ENCODE data around the gene FADS3.

- TF ChIP-seq, protein P1, sequence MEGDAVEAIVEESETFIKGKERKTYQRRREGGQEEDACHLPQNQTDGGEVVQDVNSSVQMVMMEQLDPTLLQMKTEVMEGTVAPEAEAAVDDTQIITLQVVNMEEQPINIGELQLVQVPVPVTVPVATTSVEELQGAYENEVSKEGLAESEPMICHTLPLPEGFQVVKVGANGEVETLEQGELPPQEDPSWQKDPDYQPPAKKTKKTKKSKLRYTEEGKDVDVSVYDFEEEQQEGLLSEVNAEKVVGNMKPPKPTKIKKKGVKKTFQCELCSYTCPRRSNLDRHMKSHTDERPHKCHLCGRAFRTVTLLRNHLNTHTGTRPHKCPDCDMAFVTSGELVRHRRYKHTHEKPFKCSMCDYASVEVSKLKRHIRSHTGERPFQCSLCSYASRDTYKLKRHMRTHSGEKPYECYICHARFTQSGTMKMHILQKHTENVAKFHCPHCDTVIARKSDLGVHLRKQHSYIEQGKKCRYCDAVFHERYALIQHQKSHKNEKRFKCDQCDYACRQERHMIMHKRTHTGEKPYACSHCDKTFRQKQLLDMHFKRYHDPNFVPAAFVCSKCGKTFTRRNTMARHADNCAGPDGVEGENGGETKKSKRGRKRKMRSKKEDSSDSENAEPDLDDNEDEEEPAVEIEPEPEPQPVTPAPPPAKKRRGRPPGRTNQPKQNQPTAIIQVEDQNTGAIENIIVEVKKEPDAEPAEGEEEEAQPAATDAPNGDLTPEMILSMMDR (IDR thresholded peaks at IDR 0.05; ENCODE audit: borderline replicate concordance, extremely low read depth, low read length, poor library complexity, severe bottlenecking) = no peak
- TF ChIP-seq EZH2 (IDR thresholded peaks at IDR 0.05; ENCODE audit: borderline replicate concordance, low read depth, low read length, severe bottlenecking) = no peak
These were observed 39.4 kb downstream of the FADS3 start for GRCh38 chr11:61851900-61852295.
